HepG2 (cell line): Measurements from ENCODE around the gene PAPPA2. TPM values are rescaled to one million over a fixed set of nuclear protein-coding genes. Genes with fewer than 3 reads are reported as not detected.

Experiments used
- ATAC-seq: fragments of 200-7000 bp; cut with Tn5 transposase; 3 replicates; pipeline ENCODE4 v1.9.1; 2020; ENCODE audit warnings: mild to moderate bottlenecking, moderate library complexity
- BruUV-seq: library from RNA; stranded (reverse); fragments of 400-500 nt; replicated peaks from 2 replicates; lab custom pipeline; 2021; lab: Mats Ljungman, UMichigan
- CTCF ChIA-PET: fragments of 300-600 bp; formaldehyde crosslinking; extraction: SDS; loops from one replicate; lab custom pipeline; 2021; ENCODE audit warnings: low total read pairs, inconsistent platforms, low intra/inter-chr PET ratio; lab: Yijun Ruan, JAX
- POLR2A ChIA-PET: fragments of 350-600 bp; sonication (Branson Sonifier 250); formaldehyde crosslinking; loops from one replicate; lab custom pipeline; 2020; ENCODE audit warnings: antibody characterized with exemption, inconsistent platforms; lab: Yijun Ruan, JAX
- DNase-seq: peaks from one replicate; pipeline ENCODE4 v3.0.0-alpha.2; 2015; ENCODE audit warnings: low spot score
- FAIRE-seq: peaks from 3 replicates; lab custom pipeline; 2011; peaks lifted over from hg19 to GRCh38; lab: Jason Lieb, UNC
- H2AFZ ChIP-seq: one replicate; pipeline ENCODE4 v1.6.1; 2011; ENCODE audit warnings: low read length, inconsistent platforms
- H3K27ac ChIP-seq: fragments of 300-600 bp; 3 replicates; pipeline ENCODE4 v1.8.0; 2011; ENCODE audit warnings: mixed run types, mild to moderate bottlenecking, mixed read lengths, low read length, inconsistent platforms; ENCODE audit not compliant: insufficient read depth; ENCODE audit errors: extremely low read length
- H3K27me3 ChIP-seq, 2 experiments: fragments of 200-600 bp in 1 of 2; 2 replicates in 1 of 2; 3 replicates in 1 of 2; pipeline versions ENCODE4 v1.6.0 to v1.8.0; 2011; ENCODE audit warnings: low read length in 2 of 2, mild to moderate bottlenecking in 2 of 2, moderate library complexity in 2 of 2, inconsistent platforms in 1 of 2; ENCODE audit not compliant: insufficient read depth in 2 of 2, control insufficient read depth in 1 of 2
- H3K36me3 ChIP-seq, 2 experiments: fragments of 200-600 bp in 1 of 2; replicated peaks in 1 of 2; 2 replicates in 1 of 2; 3 replicates in 1 of 2; pipeline versions ENCODE4 v1.5.1 to v1.8.0; 2011; ENCODE audit warnings: low read length in 2 of 2, inconsistent platforms in 1 of 2; ENCODE audit not compliant: insufficient read depth in 2 of 2, control insufficient read depth in 1 of 2
- H3K4me1 ChIP-seq: 2 replicates; pipeline ENCODE4 v1.5.1; 2012; ENCODE audit warnings: low read length, inconsistent platforms; ENCODE audit not compliant: insufficient read depth
- H3K4me2 ChIP-seq: 2 replicates; pipeline ENCODE4 v1.6.0; 2011; ENCODE audit warnings: low read depth, low read length, inconsistent platforms
- H3K4me3 ChIP-seq, 3 experiments: fragments of 200-600 bp in 1 of 3; sonication (generic), shearing (Covaris generic) in 1 of 3; replicated peaks in 1 of 3; 2 replicates each; pipeline ENCODE4 v1.5.1; 2011 to 2016; ENCODE audit warnings: low read length in 3 of 3, inconsistent platforms in 2 of 3, low read depth in 2 of 3, mild to moderate bottlenecking in 2 of 3, control low read depth in 1 of 3, mixed read lengths in 1 of 3; ENCODE audit not compliant: insufficient read depth in 1 of 3
- H3K79me2 ChIP-seq: one replicate; pipeline ENCODE4 v1.6.1; 2011; ENCODE audit warnings: low read length, inconsistent platforms; ENCODE audit not compliant: insufficient read depth
- H3K9ac ChIP-seq: 2 replicates; pipeline ENCODE4 v1.6.0; 2011; ENCODE audit warnings: mild to moderate bottlenecking, low read depth, low read length, inconsistent platforms; ENCODE audit not compliant: insufficient read depth
- H3K9me3 ChIP-seq: 2 replicates; pipeline ENCODE4 v1.5.1; 2012; ENCODE audit warnings: mild to moderate bottlenecking, low read length
- H4K20me1 ChIP-seq: 2 replicates; pipeline ENCODE4 v1.6.0; 2011; ENCODE audit warnings: inconsistent platforms, mild to moderate bottlenecking, low read length, moderate library complexity; ENCODE audit not compliant: insufficient read depth
- AKAP8 ChIP-seq: sonication (generic); formaldehyde crosslinking; IDR thresholded peaks from 2 replicates; pipeline ENCODE4 v1.5.1; 2020; ENCODE audit warnings: mild to moderate bottlenecking, missing genetic modification reagents
- ARID5B ChIP-seq: IDR thresholded peaks from 2 replicates; pipeline ENCODE4 v1.4.0; 2020; ENCODE audit warnings: mild to moderate bottlenecking, missing genetic modification reagents
- ARNT2 ChIP-seq: sonication (generic); formaldehyde crosslinking; IDR thresholded peaks from 2 replicates; pipeline ENCODE4 v1.8.0; 2022; ENCODE audit warnings: mild to moderate bottlenecking, low read depth, missing genetic modification reagents, moderate library complexity
- ATF2 ChIP-seq: sonication (generic); formaldehyde crosslinking; IDR thresholded peaks from 2 replicates; pipeline ENCODE4 v1.4.0; 2020; ENCODE audit warnings: missing genetic modification reagents
- GPBP1L1 ChIP-seq: sonication (generic); formaldehyde crosslinking; IDR thresholded peaks from 2 replicates; pipeline ENCODE4 v1.5.0; 2020; ENCODE audit warnings: mild to moderate bottlenecking, missing genetic modification reagents
- KDM2A ChIP-seq: sonication (generic); formaldehyde crosslinking; IDR thresholded peaks from 2 replicates; pipeline ENCODE4 v1.4.0; 2020; ENCODE audit warnings: low read depth, missing genetic modification reagents, borderline replicate concordance
- PCBP1 ChIP-seq: fragments of 200-400 bp; formaldehyde crosslinking; IDR thresholded peaks from 2 replicates; pipeline ENCODE4 v1.6.1; 2017; ENCODE audit warnings: mild to moderate bottlenecking, low read depth, low read length, borderline replicate concordance
- PREB ChIP-seq: sonication (generic); formaldehyde crosslinking; IDR thresholded peaks from 2 replicates; pipeline ENCODE4 v1.4.0; 2020; ENCODE audit warnings: missing genetic modification reagents
- SOX5 ChIP-seq: IDR thresholded peaks from 2 replicates; pipeline ENCODE4 v1.6.1; 2016; ENCODE audit warnings: borderline replicate concordance
- TARDBP ChIP-seq: sonication (generic); formaldehyde crosslinking; IDR thresholded peaks from 2 replicates; pipeline ENCODE4 v1.8.0; 2022; ENCODE audit warnings: mild to moderate bottlenecking, missing genetic modification reagents
- TBL1XR1 ChIP-seq: fragments of 150-350 bp; IDR thresholded peaks from 2 replicates; pipeline ENCODE4 v1.6.1; 2014; ENCODE audit warnings: borderline replicate concordance, low read length; ENCODE audit not compliant: partially characterized antibody
- TIGD3 ChIP-seq: sonication (generic); formaldehyde crosslinking; IDR thresholded peaks from 2 replicates; pipeline ENCODE4 v1.5.1; 2020; ENCODE audit warnings: mild to moderate bottlenecking, missing genetic modification reagents, borderline replicate concordance
- ZNF383 ChIP-seq: sonication (generic); formaldehyde crosslinking; IDR thresholded peaks from 2 replicates; pipeline ENCODE4 v1.4.0; 2020; ENCODE audit warnings: missing genetic modification reagents, mild to moderate bottlenecking, borderline replicate concordance
- ZNF530 ChIP-seq: sonication (generic); formaldehyde crosslinking; IDR thresholded peaks from 2 replicates; pipeline ENCODE4 v1.5.0; 2020; ENCODE audit warnings: low read depth, mild to moderate bottlenecking, missing genetic modification reagents
- WGBS: methylation state at CpG from one replicate; pipeline ENCODE4 v1.1.6; 2017; ENCODE audit warnings: low lambda C conversion rate; 5-methylcytosine and 5-hydroxymethylcytosine counted together
- in situ Hi-C: cut with HindIII; loops from 2 replicates; pipeline ENCODE4 v1.10.0; 2017; ENCODE audit warnings: low pct_unique_long_range_greater_than_20kb; ENCODE audit not compliant: extremely low pct_ligation_motif_present
- intact Hi-C: fragments of 100-400 bp; cut with micrococcal nuclease; formaldehyde crosslinking; loops from one replicate; pipeline ENCODE4 v1.10.0; 2022; ENCODE audit not compliant: unreplicated experiment
- polyA plus RNA-seq, 8 experiments: library from polyadenylated mRNA; depleted of rRNA in 3 of 8; stranded (reverse) in 7 of 8; unstranded in 1 of 8; fragments of >200 nt; fragmentation: Illumina TruSeq in 4 of 8; extraction: Trizol in 4 of 8; gene quantifications; 2 replicates each; pipeline versions ENCODE4 v1.2.1 to v1.2.3, GENCODE V29; 2011 to 2016; ENCODE audit warnings: low read depth in 4 of 8, missing spikeins in 1 of 8, mixed read lengths in 1 of 8; ENCODE audit not compliant: insufficient read depth in 1 of 8
- total RNA-seq, 5 experiments: library from RNA; depleted of rRNA; stranded (reverse); fragments of >200 nt; fragmentation: Illumina TruSeq; extraction: Trizol; gene quantifications; 2 replicates each; pipeline ENCODE4 v1.2.3, GENCODE V29; 2016; ENCODE audit warnings: low read depth in 1 of 5

The PAPPA2 gene
- total and polyA plus RNA-seq, 2 of the 13 experiments (the other 11 are each of a cell fraction or from before 2014, with no cell fraction given), result 0.01 TPM; not detected in 1

GRCh38 chr1:176682830-176683535 is 220.0 kb downstream of the PAPPA2 start:
- H3K27ac ChIP-seq, result no peak overlapping the region
- H3K36me3 ChIP-seq, result no peaks in the 10 kb centered on the region
- intact Hi-C loops (no loop called here), in situ Hi-C loops (loop anchor here (25.0 kb wide), 1 partner anchor 296 kb away; no protein-coding TSS in a partner anchor)
- FAIRE-seq (no peak), ATAC-seq (no peak), DNase-seq (no peak)
- no peak overlapping the region for H2AFZ ChIP-seq
- H3K9ac ChIP-seq, result no peak overlapping the region
- WGBS, result 27% methylated on average over 3 of the region's 3 CpGs
- no peak overlapping the region for H3K4me2 ChIP-seq
- POLR2A ChIA-PET, result no interaction called here
- no peaks in the 10 kb centered on the region for H3K4me1 ChIP-seq
- H4K20me1 ChIP-seq, result no peaks in the 10 kb centered on the region
- H3K27me3 ChIP-seq, result no peaks in the 10 kb centered on the region
- BruUV-seq, result no TSS peak
- H3K79me2 ChIP-seq, result no peaks in the 10 kb centered on the region
- no peaks in the 10 kb centered on the region for H3K9me3 ChIP-seq
- no peak overlapping the region for H3K4me3 ChIP-seq
- CTCF ChIA-PET, result no interaction called here
- no peak for TF ChIP-seq ZNF383
- TF ChIP-seq AKAP8, result no peak
- TF ChIP-seq ARNT2 (CRISPR knock-in tag), result no peak
- no peak for TF ChIP-seq PREB
- no peak for TF ChIP-seq PCBP1
- no peak for TF ChIP-seq GPBP1L1 (CRISPR knock-in tag)
- TF ChIP-seq ATF2 (CRISPR knock-in tag), result no peak
- no peak for TF ChIP-seq KDM2A (CRISPR knock-in tag)
- no peak for TF ChIP-seq TARDBP (CRISPR knock-in tag)
- TF ChIP-seq ARID5B, result no peak
- no peak for TF ChIP-seq ZNF530
- TF ChIP-seq SOX5, result no peak
- no peak for TF ChIP-seq TIGD3 (CRISPR knock-in tag)
- no peak for TF ChIP-seq TBL1XR1
